ENCODE results near the gene C18orf63. TPM values are rescaled to one million over a fixed set of nuclear protein-coding genes. Genes with fewer than 3 reads are reported as not detected.

Gene C18orf63
- polyA plus RNA-seq, 1 donor: 0.01 TPM

DNA sequence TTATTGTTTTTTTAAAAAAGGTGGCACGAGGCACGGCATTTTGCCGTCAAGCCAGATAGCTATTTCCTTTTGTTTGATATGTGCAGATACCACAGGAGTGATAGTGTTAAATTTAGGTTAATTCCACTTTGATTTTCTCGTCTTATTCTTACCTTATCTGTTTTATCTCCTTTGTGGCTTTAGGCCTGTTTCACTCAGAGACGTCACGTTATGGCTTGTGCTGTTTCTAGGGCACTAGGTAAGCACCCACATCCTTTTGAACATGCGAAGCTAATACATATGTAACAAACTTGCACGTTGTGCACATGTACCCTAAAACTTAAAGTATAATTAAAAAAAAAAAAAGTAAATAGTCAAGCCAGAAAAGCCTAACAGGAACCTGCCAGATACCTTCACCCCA, 57.8 kb downstream of the C18orf63 start:
- Histone ChIP-seq H3K27ac (ENCODE audit: low read length) (no peak overlapping the region), H3K4me3 (ENCODE audit: low read length) (no peak overlapping the region), H3K4me1 (ENCODE audit: control insufficient read depth, insufficient read depth, low read length) (no peaks in the 10 kb centered on the region), H3K27me3 (ENCODE audit: control insufficient read depth, insufficient read depth, low read length) (no peaks in the 10 kb centered on the region), H3K9me3 (ENCODE audit: control insufficient read depth, low read depth, low read length) (no peaks in the 10 kb centered on the region), H3K36me3 (ENCODE audit: control insufficient read depth, insufficient read depth, low read length) (no peaks in the 10 kb centered on the region)
- DNase-seq: peak in 1 of 2 donors; percentile 26
- 93% methylated on average over 3 of the region's 8 CpGs for WGBS (ENCODE audit: insufficient coverage, low lambda C conversion rate)

DNA sequence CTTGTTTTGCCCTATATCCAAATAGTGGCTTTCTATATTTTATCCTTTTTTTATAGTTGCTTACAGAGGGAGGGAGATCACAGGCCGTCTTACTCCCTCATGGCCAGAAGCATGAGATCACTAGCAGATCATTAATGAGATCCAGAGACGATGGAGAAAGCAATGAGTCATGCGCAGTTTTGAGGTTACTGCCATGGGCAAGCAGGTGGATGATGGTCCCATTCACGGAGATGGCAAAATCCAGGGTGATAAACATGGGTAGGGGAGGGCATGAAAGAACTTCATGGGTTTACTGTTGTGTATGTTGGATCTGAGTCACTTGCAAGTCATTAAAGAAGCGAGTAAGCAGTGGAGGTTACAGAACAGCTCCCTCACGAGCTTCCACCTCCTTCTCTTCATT, 60.4 kb downstream of the C18orf63 start:
- Histone ChIP-seq H3K9me3 (ENCODE audit: control insufficient read depth, low read depth, low read length) (no peaks in the 10 kb centered on the region), H3K4me3 (ENCODE audit: low read length) (no peak overlapping the region), H3K36me3 (ENCODE audit: control insufficient read depth, insufficient read depth, low read length) (no peaks in the 10 kb centered on the region), H3K27ac (ENCODE audit: low read length) (no peak overlapping the region), H3K4me1 (ENCODE audit: control insufficient read depth, insufficient read depth, low read length) (no peaks in the 10 kb centered on the region), H3K27me3 (ENCODE audit: control insufficient read depth, insufficient read depth, low read length) (no peaks in the 10 kb centered on the region)
- DNase-seq: no peak
- 60% methylated on average over 2 of the region's 6 CpGs for WGBS (ENCODE audit: insufficient coverage, low lambda C conversion rate)

DNA sequence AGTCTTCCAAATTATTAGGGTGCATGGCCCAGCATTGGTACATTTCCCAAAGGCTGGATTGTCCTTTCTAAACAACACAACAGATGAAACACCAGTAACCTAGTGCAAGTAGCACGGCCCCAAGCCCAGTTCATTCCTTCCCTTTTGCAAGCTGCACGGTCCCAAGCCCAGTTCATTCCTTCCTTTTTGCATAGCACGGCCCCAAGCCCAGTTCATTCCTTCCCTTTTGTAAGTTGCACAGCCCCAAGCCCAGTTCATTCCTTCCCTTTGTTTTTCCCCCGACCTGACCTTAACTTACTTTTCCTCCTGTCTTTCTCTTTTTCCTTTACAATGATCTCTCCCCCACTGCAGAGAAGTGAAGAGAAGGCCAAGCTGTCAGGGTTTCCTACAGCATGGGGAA, 60.9 kb downstream of the C18orf63 start:
- no peak for DNase-seq
- WGBS (ENCODE audit: insufficient coverage, low lambda C conversion rate): 80% methylated on average over 1 of the region's 4 CpGs

DNA sequence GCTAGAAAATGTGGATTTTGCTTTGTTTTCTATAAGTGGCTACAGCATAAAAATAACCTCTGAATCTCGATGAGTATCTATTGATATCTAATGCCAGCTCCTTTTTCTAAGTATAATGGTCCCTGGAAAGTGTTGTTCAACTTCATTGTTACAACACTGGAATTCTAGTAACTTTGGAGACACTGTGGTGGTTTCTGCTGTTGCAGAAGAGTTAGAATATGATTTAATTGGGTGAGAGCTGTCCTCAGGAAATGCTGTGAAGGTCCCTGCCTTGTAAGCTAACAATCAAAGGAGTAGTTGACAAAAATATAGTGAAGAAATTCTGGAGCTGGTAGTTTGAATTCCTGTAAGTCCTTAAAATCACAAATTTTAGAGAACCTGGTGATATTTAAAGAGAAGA, 62.1 kb downstream of the C18orf63 start:
- no peak for DNase-seq
- H3K4me1 ChIP-seq (ENCODE audit: control insufficient read depth, insufficient read depth, low read length): no peaks in the 10 kb centered on the region
- H3K9me3 ChIP-seq (ENCODE audit: control insufficient read depth, low read depth, low read length): peaks cover 3% of the 10 kb centered on the region
- WGBS (ENCODE audit: insufficient coverage, low lambda C conversion rate): 100% methylated on average over 1 of the region's 1 CpG
- no peak overlapping the region for H3K4me3 ChIP-seq (ENCODE audit: low read length)
- H3K27ac ChIP-seq (ENCODE audit: low read length): no peak overlapping the region
- H3K36me3 ChIP-seq (ENCODE audit: control insufficient read depth, insufficient read depth, low read length): no peaks in the 10 kb centered on the region
- H3K27me3 ChIP-seq (ENCODE audit: control insufficient read depth, insufficient read depth, low read length): no peaks in the 10 kb centered on the region

More for the DNA sequence above, 60.9 kb downstream of the C18orf63 start:
- H3K36me3 ChIP-seq (ENCODE audit: control insufficient read depth, insufficient read depth, low read length): no peaks in the 10 kb centered on the region
- no peak overlapping the region for H3K4me3 ChIP-seq (ENCODE audit: low read length)
- H3K4me1 ChIP-seq (ENCODE audit: control insufficient read depth, insufficient read depth, low read length): no peaks in the 10 kb centered on the region
- no peaks in the 10 kb centered on the region for H3K9me3 ChIP-seq (ENCODE audit: control insufficient read depth, low read depth, low read length)
- no peak overlapping the region for H3K27ac ChIP-seq (ENCODE audit: low read length)
- no peaks in the 10 kb centered on the region for H3K27me3 ChIP-seq (ENCODE audit: control insufficient read depth, insufficient read depth, low read length)

DNA sequence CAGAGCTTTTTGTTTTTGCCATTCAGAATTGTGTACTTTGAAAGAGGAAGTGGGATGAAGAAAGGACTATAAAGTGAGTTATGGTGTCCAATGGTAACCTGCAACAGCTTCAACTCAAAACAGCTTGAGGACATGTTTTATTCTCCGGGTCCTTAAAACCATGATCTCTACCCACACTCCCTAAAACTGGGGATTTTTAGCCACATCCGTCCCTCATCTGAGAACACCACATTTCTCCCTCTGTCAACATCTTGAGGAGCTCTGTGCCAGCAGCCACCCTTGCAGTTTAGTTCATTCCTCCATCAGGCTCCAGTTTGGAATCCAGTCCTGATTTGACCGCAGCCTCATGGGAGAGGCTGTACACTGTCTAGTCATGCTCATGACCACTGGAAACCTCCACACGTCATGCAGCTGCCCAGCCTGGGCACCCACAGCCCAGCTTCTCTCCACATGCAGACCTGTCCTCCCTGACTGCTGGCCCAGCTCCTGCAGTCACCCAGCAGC, 62.6 kb downstream of the C18orf63 start:
- H3K27ac ChIP-seq (ENCODE audit: low read length): no peak overlapping the region
- H3K27me3 ChIP-seq (ENCODE audit: control insufficient read depth, insufficient read depth, low read length): no peaks in the 10 kb centered on the region
- peaks cover 3% of the 10 kb centered on the region for H3K9me3 ChIP-seq (ENCODE audit: control insufficient read depth, low read depth, low read length)
- H3K4me1 ChIP-seq (ENCODE audit: control insufficient read depth, insufficient read depth, low read length): no peaks in the 10 kb centered on the region
- WGBS (ENCODE audit: insufficient coverage, low lambda C conversion rate): no CpG with 5 or more reads among the region's 4 CpGs
- H3K4me3 ChIP-seq (ENCODE audit: low read length): no peak overlapping the region
- H3K36me3 ChIP-seq (ENCODE audit: control insufficient read depth, insufficient read depth, low read length): no peaks in the 10 kb centered on the region
- no peak for DNase-seq

DNA sequence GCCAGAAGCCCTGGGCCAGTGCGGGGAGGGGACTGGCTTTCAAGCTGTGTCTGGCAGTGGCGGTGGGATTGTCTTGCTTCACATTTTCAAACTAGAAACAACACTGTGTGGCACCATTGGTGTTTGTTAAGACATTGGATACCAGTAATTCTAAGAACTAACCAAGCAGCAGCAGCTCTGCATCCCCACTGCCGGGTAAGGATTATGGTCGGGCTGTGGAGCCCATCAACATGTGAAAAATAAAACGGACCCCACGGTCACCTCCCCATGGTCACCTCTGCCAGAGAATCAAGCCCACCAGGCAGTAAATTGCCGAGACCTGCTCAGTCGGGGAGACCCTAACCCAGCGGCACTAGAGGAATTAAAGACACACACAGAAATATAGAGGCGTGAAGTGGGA, 65.3 kb downstream of the C18orf63 start:
- DNase-seq: no peak
- Histone ChIP-seq H3K4me3 (ENCODE audit: low read length) (no peak overlapping the region), H3K9me3 (ENCODE audit: control insufficient read depth, low read depth, low read length) (peaks cover 3% of the 10 kb centered on the region), H3K4me1 (ENCODE audit: control insufficient read depth, insufficient read depth, low read length) (no peaks in the 10 kb centered on the region), H3K36me3 (ENCODE audit: control insufficient read depth, insufficient read depth, low read length) (no peaks in the 10 kb centered on the region), H3K27ac (ENCODE audit: low read length) (no peak overlapping the region), H3K27me3 (ENCODE audit: control insufficient read depth, insufficient read depth, low read length) (no peaks in the 10 kb centered on the region)
- WGBS (ENCODE audit: insufficient coverage, low lambda C conversion rate): no CpG with 5 or more reads among the region's 10 CpGs

DNA sequence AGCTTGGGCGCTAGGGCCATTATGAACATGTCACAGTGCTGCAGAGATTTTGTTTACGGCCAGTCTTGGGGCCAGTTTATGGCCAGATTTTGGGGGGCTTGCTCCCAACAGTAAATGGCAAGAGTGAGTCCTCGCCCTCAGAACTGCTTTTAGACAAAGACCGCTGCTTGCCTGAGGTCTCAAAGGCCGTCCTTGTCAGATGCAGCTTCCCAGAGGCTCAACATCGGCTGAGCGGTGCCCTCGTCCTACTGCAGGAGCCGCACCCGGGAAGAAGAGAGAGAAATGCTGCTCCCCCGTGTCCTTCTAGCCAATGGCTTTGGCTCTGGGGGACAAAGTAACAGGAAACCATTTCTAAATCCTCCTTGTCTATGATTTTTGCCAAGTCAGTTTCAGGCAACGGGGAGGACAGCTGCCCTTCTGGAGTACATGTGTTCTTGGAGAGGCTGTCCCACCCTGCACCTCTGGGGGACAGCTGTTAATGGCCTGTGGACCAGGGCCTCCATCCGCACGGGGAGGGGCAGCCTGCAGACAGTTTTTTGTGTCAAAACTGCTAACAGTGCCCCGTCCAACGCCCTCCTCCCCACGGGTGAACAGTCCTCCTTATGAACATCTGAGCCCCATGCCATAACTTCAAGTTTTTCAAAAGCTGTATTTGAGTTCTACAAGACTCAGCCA, 66.1 kb downstream of the C18orf63 start:
- Histone ChIP-seq H3K27me3 (ENCODE audit: control insufficient read depth, insufficient read depth, low read length) (no peaks in the 10 kb centered on the region), H3K4me3 (ENCODE audit: low read length) (no peak overlapping the region), H3K36me3 (ENCODE audit: control insufficient read depth, insufficient read depth, low read length) (no peaks in the 10 kb centered on the region), H3K27ac (ENCODE audit: low read length) (no peak overlapping the region), H3K9me3 (ENCODE audit: control insufficient read depth, low read depth, low read length) (peaks cover 3% of the 10 kb centered on the region), H3K4me1 (ENCODE audit: control insufficient read depth, insufficient read depth, low read length) (no peaks in the 10 kb centered on the region)
- no CpG with 5 or more reads among the region's 17 CpGs for WGBS (ENCODE audit: insufficient coverage, low lambda C conversion rate)
- DNase-seq: no peak

DNA sequence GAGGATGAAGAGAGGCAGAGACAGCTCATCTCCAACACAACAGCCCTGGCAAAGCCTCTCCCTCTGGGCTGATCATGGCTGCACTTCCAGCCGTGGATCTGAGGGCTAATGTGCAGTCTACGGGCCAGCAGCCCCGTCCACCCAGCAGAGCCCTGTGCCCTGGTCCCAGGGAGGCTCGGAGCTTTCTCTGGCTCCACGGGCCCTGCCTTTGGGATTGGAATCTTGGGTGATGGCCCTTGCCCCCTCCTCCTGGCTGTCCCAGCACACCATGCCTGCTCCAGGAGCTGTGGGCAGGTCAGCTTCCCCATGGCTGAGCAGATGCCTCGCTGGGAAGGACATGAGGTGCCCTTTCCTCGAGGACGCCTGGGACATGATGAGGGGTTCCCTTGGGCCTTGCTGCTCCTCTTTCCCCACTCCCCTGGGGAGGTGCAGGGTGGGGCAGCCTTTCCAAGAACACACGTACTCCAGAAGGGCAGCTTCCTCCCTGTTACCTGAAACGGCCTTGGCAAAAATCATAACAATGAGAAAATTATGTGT, 66.9 kb downstream of the C18orf63 start:
- DNase-seq: no peak
- H3K4me3 ChIP-seq (ENCODE audit: low read length): no peak overlapping the region
- no peaks in the 10 kb centered on the region for H3K36me3 ChIP-seq (ENCODE audit: control insufficient read depth, insufficient read depth, low read length)
- H3K27ac ChIP-seq (ENCODE audit: low read length): no peak overlapping the region
- H3K9me3 ChIP-seq (ENCODE audit: control insufficient read depth, low read depth, low read length): peaks cover 3% of the 10 kb centered on the region
- H3K4me1 ChIP-seq (ENCODE audit: control insufficient read depth, insufficient read depth, low read length): no peaks in the 10 kb centered on the region
- no CpG with 5 or more reads among the region's 10 CpGs for WGBS (ENCODE audit: insufficient coverage, low lambda C conversion rate)
- H3K27me3 ChIP-seq (ENCODE audit: control insufficient read depth, insufficient read depth, low read length): no peaks in the 10 kb centered on the region

DNA sequence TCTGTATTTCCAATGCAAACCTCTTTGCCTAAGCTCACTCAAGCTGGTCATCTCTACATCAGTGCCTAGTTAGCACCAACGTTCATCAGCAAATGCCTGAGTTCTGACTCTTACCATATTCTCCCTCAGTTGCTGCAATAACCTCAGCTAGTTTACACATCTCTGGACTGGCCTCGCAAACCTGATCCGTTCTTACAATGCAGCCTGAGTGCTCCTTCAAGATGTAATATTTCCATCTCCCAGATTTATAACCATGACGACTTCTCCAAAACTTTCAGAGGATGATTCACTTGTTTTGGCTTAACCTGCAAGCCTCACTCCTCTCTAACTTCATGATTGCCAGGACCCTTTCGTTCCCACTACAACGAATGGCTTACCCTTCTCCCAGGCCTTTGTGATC, 71.7 kb downstream of the C18orf63 start:
- Histone ChIP-seq H3K4me3 (ENCODE audit: low read length) (no peak overlapping the region), H3K36me3 (ENCODE audit: control insufficient read depth, insufficient read depth, low read length) (no peaks in the 10 kb centered on the region), H3K27me3 (ENCODE audit: control insufficient read depth, insufficient read depth, low read length) (no peaks in the 10 kb centered on the region), H3K9me3 (ENCODE audit: control insufficient read depth, low read depth, low read length) (no peaks in the 10 kb centered on the region), H3K27ac (ENCODE audit: low read length) (no peak overlapping the region), H3K4me1 (ENCODE audit: control insufficient read depth, insufficient read depth, low read length) (no peaks in the 10 kb centered on the region)
- 84% methylated on average over 4 of the region's 6 CpGs for WGBS (ENCODE audit: insufficient coverage, low lambda C conversion rate)
- no peak for DNase-seq

DNA sequence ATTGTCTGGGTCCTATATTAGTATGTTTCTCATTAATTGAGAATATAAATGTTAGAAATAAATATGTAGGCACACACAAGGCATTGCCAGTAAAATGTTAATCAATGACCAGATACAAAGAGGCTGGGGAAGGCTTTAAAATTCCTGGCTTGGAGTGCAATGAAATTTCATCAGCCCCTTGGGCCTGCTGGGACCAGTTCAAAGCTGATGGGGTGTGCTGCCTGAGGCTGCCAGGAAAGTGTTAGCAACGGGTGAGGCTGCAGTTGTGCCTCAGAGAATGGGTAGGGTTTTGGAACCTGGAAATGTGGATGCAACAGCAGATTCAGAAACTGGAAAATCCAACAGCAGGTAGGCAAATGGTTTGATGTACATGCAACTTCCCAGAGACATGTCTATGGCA, 72.6 kb downstream of the C18orf63 start:
- Histone ChIP-seq H3K27me3 (ENCODE audit: control insufficient read depth, insufficient read depth, low read length) (no peaks in the 10 kb centered on the region), H3K4me3 (ENCODE audit: low read length) (no peak overlapping the region), H3K36me3 (ENCODE audit: control insufficient read depth, insufficient read depth, low read length) (no peaks in the 10 kb centered on the region), H3K4me1 (ENCODE audit: control insufficient read depth, insufficient read depth, low read length) (no peaks in the 10 kb centered on the region), H3K9me3 (ENCODE audit: control insufficient read depth, low read depth, low read length) (no peaks in the 10 kb centered on the region), H3K27ac (ENCODE audit: low read length) (no peak overlapping the region)
- no peak for DNase-seq
- WGBS (ENCODE audit: insufficient coverage, low lambda C conversion rate): no CpG with 5 or more reads among the region's 1 CpG
